Tibial nerve (tissue), 4 donors: ENCODE measurements around the gene ASIC1. TPM values are rescaled to one million over a fixed set of nuclear protein-coding genes. Genes with fewer than 3 reads are reported as not detected.

ENCODE experiments used
- DNase-seq, 2 donors: peaks; one replicate each; pipeline ENCODE4 v3.0.0-alpha.2; 2019; ENCODE audit warnings: low spot score in 2 of 2
- H3K27ac ChIP-seq, 4 donors: fragments of 200-600 bp; sonication (generic) in 3 of 4; one replicate each; pipeline ENCODE4 v1.5.1; 2017 to 2019; ENCODE audit warnings: mild to moderate bottlenecking in 1 of 4
- H3K27me3 ChIP-seq, 2 donors: fragments of 200-600 bp; sonication (generic) in 1 of 2; one replicate each; pipeline versions ENCODE4 v1.5.1 to v1.6.0; 2017 to 2019
- H3K36me3 ChIP-seq, 3 donors: fragments of 200-600 bp; sonication (generic); one replicate each; pipeline ENCODE4 v1.5.1; 2018 to 2019
- H3K4me1 ChIP-seq, 4 donors: fragments of 200-600 bp; sonication (generic) in 3 of 4; one replicate each; pipeline ENCODE4 v1.5.1; 2017 to 2019
- H3K4me3 ChIP-seq, 4 donors: fragments of 200-600 bp; sonication (generic) in 3 of 4; one replicate each; pipeline ENCODE4 v1.5.1; 2017 to 2019; ENCODE audit warnings: mild to moderate bottlenecking in 1 of 4, moderate library complexity in 1 of 4
- H3K9me3 ChIP-seq, 4 donors: fragments of 200-600 bp; sonication (generic) in 3 of 4; one replicate each; pipeline ENCODE4 v1.5.1; 2017 to 2019
- CTCF ChIP-seq, 5 experiments: fragments of 200-600 bp in 3 of 5; fragments of 450-650 bp in 2 of 5; sonication (generic) in 3 of 5; IDR thresholded peaks; one replicate each; pipeline ENCODE4 v1.5.1; 2016 to 2019; ENCODE audit warnings: antibody characterized with exemption in 5 of 5, mild to moderate bottlenecking in 3 of 5, moderate library complexity in 2 of 5
- EP300 ChIP-seq, 2 donors: sonication (generic); formaldehyde crosslinking; IDR thresholded peaks; one replicate each; pipeline ENCODE4 v1.6.1; 2017; ENCODE audit warnings: antibody characterized with exemption in 2 of 2, mild to moderate bottlenecking in 1 of 2
- POLR2A ChIP-seq, 2 donors: fragments of 450-650 bp; IDR thresholded peaks; one replicate each; pipeline ENCODE4 v1.6.1; 2017; ENCODE audit warnings: antibody characterized with exemption in 2 of 2, mild to moderate bottlenecking in 2 of 2, moderate library complexity in 2 of 2
- WGBS, 2 donors: methylation state at CpG; one replicate each; pipeline ENCODE4 v1.1.5; 2018; 5-methylcytosine and 5-hydroxymethylcytosine counted together
- total RNA-seq, 4 donors: library from RNA; depleted of rRNA; stranded (reverse); fragments of >200 nt; gene quantifications; one replicate each; pipeline ENCODE4 v1.1.0, GENCODE V29; 2016

The ASIC1 gene
- total RNA-seq, 4 donors from 2014 or later = 1.8 to 4.2 (median 2.9) TPM; not detected in 1

- TF ChIP-seq POLR2A (IDR thresholded peaks at IDR 0.05) (peak in 1 of 2 donors; percentile 45), CTCF (IDR thresholded peaks at IDR 0.05) (no peak), EP300 (IDR thresholded peaks at IDR 0.05) (peak in 1 of 2 donors; percentile 41)
- Histone ChIP-seq H3K36me3 (peaks cover 0 to 26% (median 7%) of the 10 kb centered on the region in 3 donors), H3K4me1 (peaks cover 0 to 37% (median 16%) of the 10 kb centered on the region in 4 donors), H3K4me3 (peak within 1 kb of the TSS in 2 of 4 donors; percentile 7 to 17), H3K9me3 (no peaks in the 10 kb centered on the region), H3K27me3 (no peaks in the 10 kb centered on the region), H3K27ac (peak within 1 kb of the TSS; percentile 17 to 67 (median 52))
- 32 to 38% methylated on average over 11 to 13 of the region's 13 CpGs for WGBS, 2 donors
- peak in 1 of 2 donors; percentile 30 for DNase-seq
These were observed 46.4 kb downstream of the ASIC1 start, which contains the start of gene GPD1 for GRCh38 chr12:50103767-50104321. TSS of gene GPD1 (plus strand) at chr12:50104008. CDS start at chr12:50104051, 43 bp downstream.

GRCh38 chr12:50104417-50105366, 47.3 kb downstream of the ASIC1 start:
- no peaks in the 10 kb centered on the region for H3K9me3 ChIP-seq
- WGBS, 2 donors = 72 to 77% methylated on average over 11 to 14 of the region's 14 CpGs
- TF ChIP-seq POLR2A (IDR thresholded peaks at IDR 0.05) = no peak
- TF ChIP-seq EP300 (IDR thresholded peaks at IDR 0.05) = no peak
- TF ChIP-seq CTCF (IDR thresholded peaks at IDR 0.05) = no peak
- DNase-seq = no peak
- peak overlapping the region in 2 of 4 donors; percentile 35 to 63 for H3K27ac ChIP-seq
- peaks cover 0 to 44% (median 17%) of the 10 kb centered on the region in 4 donors for H3K4me1 ChIP-seq
- H3K36me3 ChIP-seq = peaks cover 0 to 18% (median 0%) of the 10 kb centered on the region in 3 donors
- no peaks in the 10 kb centered on the region for H3K27me3 ChIP-seq
- peak overlapping the region in 2 of 4 donors; percentile 7 to 17 for H3K4me3 ChIP-seq

GRCh38 chr12:50105913-50106450, 48.6 kb downstream of the ASIC1 start:
- no peaks in the 10 kb centered on the region for H3K27me3 ChIP-seq
- no peak overlapping the region for H3K27ac ChIP-seq
- TF ChIP-seq CTCF (IDR thresholded peaks at IDR 0.05) (no peak), EP300 (IDR thresholded peaks at IDR 0.05) (no peak), POLR2A (IDR thresholded peaks at IDR 0.05) (no peak)
- peaks cover 0 to 5% (median 0%) of the 10 kb centered on the region in 3 donors for H3K36me3 ChIP-seq
- H3K9me3 ChIP-seq = no peaks in the 10 kb centered on the region
- no peak overlapping the region for H3K4me3 ChIP-seq
- peaks cover 0 to 57% (median 30%) of the 10 kb centered on the region in 4 donors for H3K4me1 ChIP-seq
- DNase-seq = no peak
- WGBS, 2 donors = 92 to 93% methylated on average over 12 of the region's 12 CpGs

- no peak for DNase-seq
- peaks cover 0 to 62% (median 35%) of the 10 kb centered on the region in 4 donors for H3K4me1 ChIP-seq
- TF ChIP-seq POLR2A (IDR thresholded peaks at IDR 0.05) (no peak), CTCF (IDR thresholded peaks at IDR 0.05) (no peak), EP300 (IDR thresholded peaks at IDR 0.05) (no peak)
- H3K27me3 ChIP-seq = no peaks in the 10 kb centered on the region
- no peak overlapping the region for H3K4me3 ChIP-seq
- no peaks in the 10 kb centered on the region for H3K36me3 ChIP-seq
- WGBS, 2 donors = 63 to 85% methylated on average over 3 of the region's 3 CpGs
- H3K9me3 ChIP-seq = no peaks in the 10 kb centered on the region
- no peak overlapping the region for H3K27ac ChIP-seq
These were observed 49.5 kb downstream of the ASIC1 start for GRCh38 chr12:50106907-50107306.
